ENCODE data around the gene FGF1. TPM values are rescaled to one million over a fixed set of nuclear protein-coding genes. Genes with fewer than 3 reads are reported as not detected.

Gene FGF1
- total and polyA plus RNA-seq, 12 donors: 0.42 to 2.5 (median 0.90) TPM

- DNase-seq: no peak
- H3K27ac ChIP-seq: peak overlapping the region in 1 of 5 donors; percentile 25
- 54 to 61% (median 59%) methylated on average over 6 of the region's 6 CpGs for WGBS, 4 donors
- H3K36me3 ChIP-seq (replicated peaks in 1 of 2): no peaks in the 10 kb centered on the region
- intact Hi-C loops (cut with DNase I): loop anchor here in 1 of 2 donors (10.0 kb wide), 2 partner anchors 187 to 547 kb away; no protein-coding TSS in a partner anchor
- H3K9me3 ChIP-seq (replicated peaks in 1 of 3): no peaks in the 10 kb centered on the region
- no peaks in the 10 kb centered on the region for H3K27me3 ChIP-seq
- TF ChIP-seq POLR2A (IDR thresholded peaks at IDR 0.05) (no peak), CTCF (IDR thresholded peaks at IDR 0.05) (no peak)
- peaks cover 5 to 9% of the 10 kb centered on the region in 2 donors for H3K4me1 ChIP-seq (replicated peaks in 1 of 2)
- no peak overlapping the region for H3K4me3 ChIP-seq
Observed at GRCh38 chr5:142552107-142552506, 133.8 kb downstream of the FGF1 start.

GRCh38 chr5:142551338-142552067, 134.4 kb downstream of the FGF1 start:
- peak in 4 of 7 donors; percentile 13 to 59 (median 28) for DNase-seq
- no peak for TF ChIP-seq POLR2A (IDR thresholded peaks at IDR 0.05)
- TF ChIP-seq CTCF (IDR thresholded peaks at IDR 0.05): no peak
- Histone ChIP-seq H3K27ac (peak overlapping the region in 1 of 5 donors; percentile 25), H3K4me1 (replicated peaks in 1 of 2) (peaks cover 5 to 9% of the 10 kb centered on the region in 2 donors), H3K36me3 (replicated peaks in 1 of 2) (no peaks in the 10 kb centered on the region), H3K9me3 (replicated peaks in 1 of 3) (no peaks in the 10 kb centered on the region), H3K27me3 (no peaks in the 10 kb centered on the region), H3K4me3 (no peak overlapping the region)
- intact Hi-C loops (cut with DNase I): loop anchor here in 1 of 2 donors (10.0 kb wide), 2 partner anchors 187 to 547 kb away; no protein-coding TSS in a partner anchor
- WGBS, 4 donors: 40 to 68% (median 45%) methylated on average over 6 to 31 of the region's 31 CpGs

GRCh38 chr5:142550471-142550870, 135.4 kb downstream of the FGF1 start:
- Histone ChIP-seq H3K36me3 (replicated peaks in 1 of 2) (no peaks in the 10 kb centered on the region), H3K4me1 (replicated peaks in 1 of 2) (peaks cover 5 to 9% of the 10 kb centered on the region in 2 donors), H3K9me3 (replicated peaks in 1 of 3) (no peaks in the 10 kb centered on the region), H3K27me3 (no peaks in the 10 kb centered on the region), H3K4me3 (no peak overlapping the region), H3K27ac (no peak overlapping the region)
- no peak for TF ChIP-seq POLR2A (IDR thresholded peaks at IDR 0.05)
- TF ChIP-seq CTCF (IDR thresholded peaks at IDR 0.05): no peak
- WGBS, 4 donors: 88 to 100% (median 94%) methylated on average over 2 of the region's 2 CpGs
- intact Hi-C loops (cut with DNase I): loop anchor here in 1 of 2 donors (10.0 kb wide), 2 partner anchors 186 to 546 kb away; no protein-coding TSS in a partner anchor
- no peak for DNase-seq

- Histone ChIP-seq H3K27ac (no peak overlapping the region), H3K27me3 (no peaks in the 10 kb centered on the region), H3K9me3 (replicated peaks in 1 of 3) (no peaks in the 10 kb centered on the region), H3K4me3 (no peak overlapping the region), H3K4me1 (replicated peaks in 1 of 2) (peaks cover 5 to 9% of the 10 kb centered on the region in 2 donors), H3K36me3 (replicated peaks in 1 of 2) (no peaks in the 10 kb centered on the region)
- no peak for DNase-seq
- intact Hi-C loops (cut with DNase I): loop anchor here (5.0 to 10.0 kb wide), 5 partner anchors 185 to 545 kb away; partner anchors contain the start of gene SPRY4 (in 2 of the 2)
- TF ChIP-seq CTCF (IDR thresholded peaks at IDR 0.05) (no peak), POLR2A (IDR thresholded peaks at IDR 0.05) (no peak)
- 51 to 61% (median 56%) methylated on average over 2 of the region's 2 CpGs for WGBS, 4 donors
Observed at GRCh38 chr5:142549834-142550233, 136.1 kb downstream of the FGF1 start.
